Hindlimb muscle (tissue), 1 donor: ENCODE data around the gene SERTAD1. TPM values are rescaled to one million over a fixed set of nuclear protein-coding genes. Genes with fewer than 3 reads are reported as not detected.
"Not testable (repeated sequence)": the region's sequence is repeated elsewhere in the genome, so short reads cannot be mapped to it uniquely, and the experiment has no call there.

ENCODE experiments used
- DNase-seq: peaks from one replicate; pipeline ENCODE4 v3.0.0-alpha.2; 2013
- polyA plus RNA-seq: library from polyadenylated mRNA; unstranded; fragments of 120-200 nt; gene quantifications from one replicate; pipeline ENCODE4 v1.2.1, GENCODE V29; 2013; ENCODE audit not compliant: insufficient read length

Gene SERTAD1
- polyA plus RNA-seq, 1 donor = 7.3 TPM

- no peak for DNase-seq
These were observed 24.9 kb upstream of the SERTAD1 start for GRCh38 chr19:40450664-40451063.

GRCh38 chr19:40449506-40449905, 23.7 kb upstream of the SERTAD1 start:
- DNase-seq = no peak

- DNase-seq = no peak
These were observed 20.5 kb upstream of the SERTAD1 start for GRCh38 chr19:40446263-40446784.

GRCh38 chr19:40445780-40446262, 20.0 kb upstream of the SERTAD1 start:
- DNase-seq = no peak

- DNase-seq = no peak
These were observed 19.1 kb upstream of the SERTAD1 start for GRCh38 chr19:40444825-40445312.

GRCh38 chr19:40444000-40444824, 18.4 kb upstream of the SERTAD1 start, which contains the start of gene SERTAD3:
SERTAD3 (minus strand) TSS chr19:40444335; CDS start chr19:40442080, 2,255 bp downstream.
- peak; percentile 97 for DNase-seq

GRCh38 chr19:40443131-40443999, 17.6 kb upstream of the SERTAD1 start:
- DNase-seq = peak; percentile 99

DNA sequence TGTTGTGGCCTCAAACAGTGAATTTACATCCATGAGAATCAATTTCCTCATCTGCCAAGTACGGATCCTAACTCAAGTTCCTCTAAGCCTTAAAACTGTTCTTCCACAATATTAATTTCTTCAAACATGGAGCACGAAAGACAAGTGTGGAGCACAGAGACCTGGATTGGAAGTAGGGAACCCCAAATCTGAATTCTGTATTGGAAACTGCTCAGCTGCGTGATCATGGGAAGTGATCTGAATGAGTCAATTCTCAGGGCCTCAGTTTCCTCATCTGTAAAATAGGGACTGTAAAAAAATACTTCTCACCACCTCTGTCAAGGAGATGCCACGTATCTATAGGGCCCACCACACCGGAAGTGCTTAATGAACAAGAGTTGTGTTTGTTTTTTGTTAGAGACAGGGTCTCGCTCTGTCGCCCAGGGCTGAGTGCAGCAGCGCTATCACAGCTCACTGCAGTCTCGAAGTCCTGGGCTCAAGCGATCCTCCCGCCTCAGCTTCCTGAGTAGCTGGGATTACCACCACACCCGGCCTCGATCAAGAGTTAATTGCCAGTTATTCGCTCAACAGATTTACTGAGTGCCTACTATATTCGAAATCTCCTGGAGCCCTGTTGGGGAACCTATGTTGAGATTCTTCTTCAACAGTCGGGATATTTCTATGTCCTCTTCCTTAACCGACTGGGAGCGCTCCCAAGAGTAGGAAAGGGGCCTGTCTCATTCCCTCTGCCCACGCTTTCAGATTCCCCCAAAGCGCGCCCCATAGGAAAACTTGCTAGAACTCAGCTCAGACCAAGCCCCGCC, 16.7 kb upstream of the SERTAD1 start:
- DNase-seq = no peak

- DNase-seq = no peak
These were observed 16.0 kb upstream of the SERTAD1 start for GRCh38 chr19:40441719-40442253.

GRCh38 chr19:40438284-40438683, 12.5 kb upstream of the SERTAD1 start:
- no peak for DNase-seq

DNA sequence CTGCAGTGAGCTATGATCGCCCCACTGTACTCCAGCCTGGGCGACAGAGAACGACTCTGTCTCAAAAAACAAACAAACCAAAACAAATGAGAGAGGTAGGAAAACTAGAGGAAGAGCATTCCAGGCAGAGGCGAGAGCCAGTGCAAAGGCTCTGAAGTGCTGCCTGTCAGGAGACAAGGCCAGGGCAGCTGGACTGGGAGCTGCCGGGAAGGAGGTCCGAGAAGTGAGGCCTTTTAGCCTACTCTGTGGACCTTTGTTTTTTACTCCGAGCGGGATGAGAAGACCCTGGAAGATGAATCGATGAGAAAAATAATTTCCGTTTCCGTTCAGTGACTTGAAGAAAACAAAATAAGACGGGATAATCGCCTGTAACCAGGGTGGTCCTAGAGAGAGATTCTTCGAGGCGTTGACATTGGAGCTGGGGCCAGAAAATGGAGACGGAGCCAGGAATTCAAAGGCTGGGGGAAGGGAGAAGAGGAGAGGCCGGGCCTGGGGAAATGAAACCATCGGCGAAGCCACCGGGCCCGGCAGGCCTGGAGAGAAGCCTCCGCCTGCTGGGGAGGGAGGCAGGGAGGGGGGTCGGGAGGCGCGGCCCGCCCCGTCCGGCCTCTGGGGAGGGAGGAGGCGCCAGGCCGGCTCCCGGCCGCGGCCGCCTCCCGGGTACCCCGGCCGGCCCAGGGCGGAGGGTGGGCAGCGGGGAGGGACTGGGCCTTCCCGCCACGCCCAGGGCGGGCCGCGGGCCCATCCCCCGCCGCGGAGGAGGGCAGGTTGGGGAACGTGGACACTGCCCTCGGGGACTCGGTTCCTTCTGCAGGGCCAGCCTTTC, 7.8 kb upstream of the SERTAD1 start:
- peak; percentile 92 for DNase-seq

GRCh38 chr19:40432760-40433159, 7.0 kb upstream of the SERTAD1 start:
- DNase-seq = not testable (repeated sequence)

DNA sequence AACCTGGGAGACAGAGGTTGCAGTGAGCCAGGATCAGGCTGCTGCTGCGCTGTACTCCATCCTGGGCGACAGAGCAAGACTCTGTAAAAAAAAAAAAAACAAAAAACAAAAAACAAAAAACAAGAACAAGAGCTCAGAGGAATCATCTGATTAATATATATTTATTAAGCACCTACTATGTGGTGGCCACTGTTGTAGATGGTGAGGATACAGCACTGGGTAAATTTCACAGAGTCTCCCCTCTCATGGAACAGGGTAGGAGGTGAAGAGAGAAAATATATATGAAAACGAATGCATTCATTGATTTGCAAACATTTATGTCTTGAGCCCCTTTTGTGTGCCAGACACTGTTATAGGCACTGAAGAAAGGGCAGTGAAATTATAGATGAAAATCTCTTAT, 5.9 kb upstream of the SERTAD1 start:
- DNase-seq = no peak

DNA sequence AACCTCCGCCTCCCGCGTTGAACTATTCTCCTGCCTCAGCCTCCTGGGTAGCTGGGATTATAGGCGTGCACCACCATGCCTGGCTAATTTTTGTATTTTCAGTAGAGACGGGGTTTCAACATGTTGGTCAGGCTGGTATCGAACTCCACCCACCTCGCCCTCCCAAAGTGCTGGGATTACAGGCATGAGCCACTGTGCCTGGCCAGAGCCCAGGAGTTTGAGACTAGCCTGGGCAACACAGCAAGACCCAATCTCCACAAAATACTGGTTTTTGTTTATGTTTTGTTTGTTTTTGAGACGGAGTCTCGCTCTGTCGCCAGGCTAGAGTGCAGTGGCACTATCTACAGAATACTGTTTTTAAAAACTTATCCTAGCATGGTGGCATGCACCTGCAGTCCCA, 4.5 kb upstream of the SERTAD1 start:
- DNase-seq = not testable (repeated sequence)

DNA sequence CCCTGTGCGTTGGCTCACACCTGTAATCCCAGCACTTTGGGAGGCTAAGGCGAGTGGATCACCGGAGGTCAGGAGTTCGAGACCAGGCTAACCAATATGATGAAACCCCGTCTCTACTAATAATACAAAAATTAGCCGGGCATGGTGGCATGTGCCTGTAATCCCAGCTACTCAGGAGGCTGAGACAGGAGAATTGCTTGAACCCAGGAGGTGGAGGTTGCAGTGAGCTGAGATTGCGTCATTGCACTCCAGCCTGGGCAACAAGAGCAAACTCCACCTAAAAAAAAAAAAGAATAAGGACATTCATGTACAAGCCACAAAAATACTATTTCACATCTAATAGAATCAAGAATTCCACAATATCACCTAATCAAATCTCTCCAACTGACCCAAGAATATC, 2.4 kb upstream of the SERTAD1 start:
- not testable (repeated sequence) for DNase-seq

DNA sequence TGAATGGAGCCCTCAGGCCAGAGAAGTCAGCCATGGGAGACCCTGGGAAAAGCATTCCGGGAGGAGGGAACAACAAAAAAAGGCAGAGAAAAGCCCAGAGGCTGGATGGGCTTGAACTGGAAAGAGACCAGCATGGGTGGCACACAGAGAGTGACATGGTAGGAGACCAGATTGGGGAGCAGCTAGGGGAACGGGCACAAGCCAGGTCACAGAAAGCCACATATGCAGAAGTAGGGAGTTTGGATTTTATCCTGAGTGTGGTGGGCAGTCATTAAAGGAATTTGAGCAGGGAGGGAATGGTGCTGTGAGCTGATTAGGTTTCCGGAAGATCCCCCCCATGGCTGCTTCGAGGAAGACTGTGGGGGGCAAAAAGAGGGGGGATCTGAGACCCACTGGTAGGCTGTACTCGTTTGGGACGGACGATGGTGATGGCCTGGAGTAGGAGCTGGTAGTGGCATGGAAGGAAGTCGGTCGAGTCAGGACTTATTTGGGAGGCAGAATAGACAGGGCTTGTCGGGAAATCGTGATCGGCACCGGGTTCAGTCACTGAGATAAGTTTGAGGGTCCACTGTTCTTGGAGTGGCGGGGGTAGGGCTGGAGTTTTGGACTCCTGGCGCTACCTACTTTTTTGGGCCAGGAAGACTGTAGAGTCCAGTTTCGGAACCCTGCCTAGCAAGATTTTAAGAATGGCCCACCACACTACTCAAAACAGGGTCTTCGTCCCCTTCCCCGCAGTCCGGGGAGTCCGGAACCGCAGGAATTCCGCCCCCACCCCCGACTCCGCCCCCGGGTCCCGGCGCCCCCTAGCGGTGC, 949 bp downstream of the SERTAD1 start:
- DNase-seq = no peak

GRCh38 chr19:40423938-40424337, 1.9 kb downstream of the SERTAD1 start:
- no peak for DNase-seq

- no peak for DNase-seq
These were observed 2.8 kb downstream of the SERTAD1 start for GRCh38 chr19:40422748-40423566.
